Subcutaneous abdominal adipose tissue (tissue), 5 donors: ENCODE results near the gene SMURF1.
A peak's percentile ranks its signal among the peaks of the same experiment; 100 is the strongest.

Experiments used
- H3K27ac ChIP-seq: one replicate; pipeline ENCODE4 v1.7.0; 2013; ENCODE audit warnings: low read depth, mild to moderate bottlenecking, inconsistent platforms, low read length, moderate library complexity
- H3K27me3 ChIP-seq, 5 donors: one replicate each; pipeline ENCODE4 v1.7.0; 2013; ENCODE audit warnings: low read length in 5 of 5, inconsistent platforms in 1 of 5; ENCODE audit not compliant: control insufficient read depth in 5 of 5, insufficient read depth in 4 of 5
- H3K36me3 ChIP-seq, 5 donors: one replicate each; pipeline ENCODE4 v1.7.0; 2013; ENCODE audit warnings: low read length in 5 of 5; ENCODE audit not compliant: control insufficient read depth in 5 of 5, insufficient read depth in 5 of 5
- H3K4me1 ChIP-seq, 5 donors: one replicate each; pipeline ENCODE4 v1.7.0; 2013; ENCODE audit warnings: low read length in 5 of 5, mild to moderate bottlenecking in 3 of 5, moderate library complexity in 1 of 5; ENCODE audit not compliant: control insufficient read depth in 5 of 5, insufficient read depth in 5 of 5
- H3K4me3 ChIP-seq, 5 donors: one replicate each; pipeline ENCODE4 v1.7.0; 2013; ENCODE audit warnings: low read length in 5 of 5, low read depth in 1 of 5
- H3K9ac ChIP-seq, 5 donors: one replicate each; pipeline ENCODE4 v1.7.0; 2013; ENCODE audit warnings: low read length in 5 of 5, mild to moderate bottlenecking in 4 of 5, moderate library complexity in 3 of 5
- H3K9me3 ChIP-seq, 5 donors: one replicate each; pipeline ENCODE4 v1.7.0; 2013; ENCODE audit warnings: low read length in 5 of 5; ENCODE audit not compliant: control insufficient read depth in 5 of 5
- donor health status: healthy.
- donor health status: healthy.
- donor health status: healthy.
- donor health status: healthy.
- donor health status: healthy.

The SMURF1 gene

GRCh38 chr7:99132595-99133321, 11.2 kb downstream of the SMURF1 start:
- Histone ChIP-seq H3K9ac (no peak overlapping the region), H3K27me3 (no peaks in the 10 kb centered on the region), H3K36me3 (no peaks in the 10 kb centered on the region), H3K4me3 (no peak overlapping the region), H3K9me3 (no peaks in the 10 kb centered on the region), H3K4me1 (peaks cover 0 to 41% (median 32%) of the 10 kb centered on the region in 5 donors), H3K27ac (no peak overlapping the region)

GRCh38 chr7:99131290-99131689, 12.6 kb downstream of the SMURF1 start:
- Histone ChIP-seq H3K27ac (no peak overlapping the region), H3K36me3 (no peaks in the 10 kb centered on the region), H3K27me3 (no peaks in the 10 kb centered on the region), H3K9ac (no peak overlapping the region), H3K4me1 (peaks cover 4 to 44% (median 35%) of the 10 kb centered on the region in 5 donors), H3K9me3 (no peaks in the 10 kb centered on the region), H3K4me3 (no peak overlapping the region)

- no peaks in the 10 kb centered on the region for H3K27me3 ChIP-seq
- H3K36me3 ChIP-seq = no peaks in the 10 kb centered on the region
- H3K4me1 ChIP-seq = peaks cover 4 to 53% (median 42%) of the 10 kb centered on the region in 5 donors
- no peaks in the 10 kb centered on the region for H3K9me3 ChIP-seq
- no peak overlapping the region for H3K9ac ChIP-seq
- H3K27ac ChIP-seq = no peak overlapping the region
- no peak overlapping the region for H3K4me3 ChIP-seq
Observed at GRCh38 chr7:99129536-99129935, 14.4 kb downstream of the SMURF1 start.

GRCh38 chr7:99129001-99129400, 14.9 kb downstream of the SMURF1 start:
- Histone ChIP-seq H3K27ac (no peak overlapping the region), H3K27me3 (no peaks in the 10 kb centered on the region), H3K4me1 (peaks cover 4 to 54% (median 44%) of the 10 kb centered on the region in 5 donors), H3K36me3 (no peaks in the 10 kb centered on the region), H3K9ac (no peak overlapping the region), H3K4me3 (no peak overlapping the region), H3K9me3 (no peaks in the 10 kb centered on the region)

- Histone ChIP-seq H3K9ac (no peak overlapping the region), H3K4me3 (no peak overlapping the region), H3K4me1 (peaks cover 4 to 54% (median 45%) of the 10 kb centered on the region in 5 donors), H3K36me3 (no peaks in the 10 kb centered on the region), H3K27ac (no peak overlapping the region), H3K27me3 (no peaks in the 10 kb centered on the region), H3K9me3 (no peaks in the 10 kb centered on the region)
Observed at GRCh38 chr7:99128076-99128950, 15.6 kb downstream of the SMURF1 start.

DNA sequence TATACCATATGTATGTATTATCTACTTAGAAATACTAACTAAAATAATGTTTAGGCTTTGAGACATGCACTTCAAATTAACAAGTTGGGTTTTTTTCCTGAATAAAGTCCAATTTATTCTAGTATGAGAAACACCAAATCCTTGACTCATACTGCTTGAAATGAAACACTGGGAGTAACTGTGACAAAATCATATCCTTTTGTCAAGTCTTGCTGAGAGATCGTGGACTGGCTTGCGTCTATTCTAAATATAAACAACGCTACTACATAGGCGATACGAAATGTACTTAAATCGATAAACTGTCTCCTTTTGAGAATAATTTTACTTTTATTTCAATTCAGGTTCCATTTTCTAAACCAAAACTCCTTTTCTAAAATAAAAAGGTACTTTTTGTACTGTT, 16.3 kb downstream of the SMURF1 start:
- Histone ChIP-seq H3K36me3 (no peaks in the 10 kb centered on the region), H3K9ac (no peak overlapping the region), H3K4me3 (no peak overlapping the region), H3K9me3 (no peaks in the 10 kb centered on the region), H3K27ac (peak overlapping the region; percentile 69), H3K4me1 (peaks cover 4 to 54% (median 48%) of the 10 kb centered on the region in 5 donors), H3K27me3 (no peaks in the 10 kb centered on the region)

- Histone ChIP-seq H3K4me1 (peaks cover 4 to 52% (median 46%) of the 10 kb centered on the region in 5 donors), H3K36me3 (no peaks in the 10 kb centered on the region), H3K4me3 (peak overlapping the region in 1 of 5 donors; percentile 56), H3K27me3 (no peaks in the 10 kb centered on the region), H3K9me3 (no peaks in the 10 kb centered on the region), H3K27ac (peak overlapping the region; percentile 69), H3K9ac (peak overlapping the region in 3 of 5 donors; percentile 6 to 31 (median 24))
Observed at GRCh38 chr7:99126921-99127553, 16.9 kb downstream of the SMURF1 start.

DNA sequence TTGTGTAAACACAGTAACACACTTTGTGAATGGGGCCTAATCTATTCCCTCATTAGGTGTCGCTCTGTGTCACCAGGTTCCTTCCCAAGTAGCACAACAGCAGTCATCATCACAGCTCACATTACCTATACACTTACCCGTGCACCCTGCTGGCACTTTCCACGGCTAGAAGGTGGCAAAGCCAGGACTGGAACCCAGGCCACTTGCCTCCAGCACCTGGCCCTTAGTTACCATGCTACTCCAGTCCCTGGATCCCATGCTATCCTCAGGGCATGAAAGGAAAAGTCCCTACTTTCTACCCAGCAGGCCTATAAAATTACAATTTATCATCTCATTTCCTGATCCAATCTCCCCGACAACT, 18.4 kb downstream of the SMURF1 start:
- H3K4me1 ChIP-seq = peaks cover 6 to 67% (median 61%) of the 10 kb centered on the region in 5 donors

GRCh38 chr7:99124751-99125504, 19.0 kb downstream of the SMURF1 start:
- H3K4me3 ChIP-seq = no peak overlapping the region
- H3K27me3 ChIP-seq = no peaks in the 10 kb centered on the region
- H3K9me3 ChIP-seq = peaks cover 0 to 3% (median 0%) of the 10 kb centered on the region in 5 donors
- H3K36me3 ChIP-seq = no peaks in the 10 kb centered on the region
- no peak overlapping the region for H3K9ac ChIP-seq
- peak overlapping the region; percentile 90 for H3K27ac ChIP-seq
- H3K4me1 ChIP-seq = peaks cover 6 to 73% (median 66%) of the 10 kb centered on the region in 5 donors

More for the DNA sequence above, 18.4 kb downstream of the SMURF1 start:
- H3K27ac ChIP-seq = peak overlapping the region; percentile 90
- H3K27me3 ChIP-seq = no peaks in the 10 kb centered on the region
- H3K4me3 ChIP-seq = no peak overlapping the region
- no peaks in the 10 kb centered on the region for H3K9me3 ChIP-seq
- H3K9ac ChIP-seq = no peak overlapping the region
- H3K36me3 ChIP-seq = no peaks in the 10 kb centered on the region
